Activated CD8-positive, alpha-beta memory T cell treated with anti-CD3 and anti-CD28 coated beads, Interleukin-2, amount 10 ng/mL, durations not matched to agents 7 days and 5 days (primary cell): ENCODE results near the gene CAMTA1. TPM values are rescaled to one million over a fixed set of nuclear protein-coding genes. Genes with fewer than 3 reads are reported as not detected.

ENCODE experiments used
- ATAC-seq: fragments of 150-1000 bp; cut with Tn5 transposase; one replicate; pipeline ENCODE4 v1.10.0; 2021; ENCODE audit warnings: moderate library complexity
- CTCF ChIA-PET: fragments of 350-600 bp; sonication (Branson Sonifier 250); formaldehyde crosslinking; loops from one replicate; lab custom pipeline; 2021; ENCODE audit warnings: antibody characterized with exemption; lab: Charles Lee
- DNase-seq: peaks from one replicate; pipeline ENCODE4 v3.0.0-alpha.2; 2020
- H3K27ac Mint-ChIP-seq: one replicate; pipeline ENCODE4 v1.8.0; 2021; ENCODE audit warnings: mild to moderate bottlenecking, mixed read lengths
- H3K27me3 Mint-ChIP-seq: one replicate; pipeline ENCODE4 v1.8.0; 2021; ENCODE audit warnings: mixed read lengths
- H3K36me3 Mint-ChIP-seq: one replicate; pipeline ENCODE4 v1.8.0; 2021; ENCODE audit warnings: mild to moderate bottlenecking, mixed read lengths
- H3K4me1 Mint-ChIP-seq: one replicate; pipeline ENCODE4 v1.8.0; 2021; ENCODE audit warnings: mixed read lengths
- H3K4me3 Mint-ChIP-seq: one replicate; pipeline ENCODE4 v1.8.0; 2021; ENCODE audit warnings: mild to moderate bottlenecking, moderate library complexity, mixed read lengths
- H3K9me3 Mint-ChIP-seq: one replicate; pipeline ENCODE4 v1.8.0; 2022; ENCODE audit warnings: low read depth, mixed read lengths
- total RNA-seq, 2 experiments: library from RNA; stranded (reverse); gene quantifications; one replicate each; pipeline ENCODE4 v1.2.3, GENCODE V29; 2021

The CAMTA1 gene
- total RNA-seq, 2 experiments from 2014 or later = 42.8 to 43.2 TPM

GRCh38 chr1:7178336-7178735, 393.1 kb downstream of the CAMTA1 start:
- Mint-ChIP-seq H3K4me1 (no peaks in the 10 kb centered on the region), H3K27me3 (no peaks in the 10 kb centered on the region), H3K27ac (no peak overlapping the region), H3K9me3 (peaks cover 5% of the 10 kb centered on the region), H3K36me3 (peaks cover 3% of the 10 kb centered on the region), H3K4me3 (no peak overlapping the region)
- ATAC-seq (no peak), DNase-seq (no peak)
- CTCF ChIA-PET = no interaction called here

GRCh38 chr1:7178741-7179140, 393.5 kb downstream of the CAMTA1 start:
- H3K27me3 Mint-ChIP-seq = no peaks in the 10 kb centered on the region
- ATAC-seq = no peak
- CTCF ChIA-PET = no interaction called here
- H3K4me3 Mint-ChIP-seq = no peak overlapping the region
- H3K27ac Mint-ChIP-seq = no peak overlapping the region
- peaks cover 3% of the 10 kb centered on the region for H3K36me3 Mint-ChIP-seq
- DNase-seq = no peak
- peaks cover 5% of the 10 kb centered on the region for H3K9me3 Mint-ChIP-seq
- H3K4me1 Mint-ChIP-seq = no peaks in the 10 kb centered on the region

DNA sequence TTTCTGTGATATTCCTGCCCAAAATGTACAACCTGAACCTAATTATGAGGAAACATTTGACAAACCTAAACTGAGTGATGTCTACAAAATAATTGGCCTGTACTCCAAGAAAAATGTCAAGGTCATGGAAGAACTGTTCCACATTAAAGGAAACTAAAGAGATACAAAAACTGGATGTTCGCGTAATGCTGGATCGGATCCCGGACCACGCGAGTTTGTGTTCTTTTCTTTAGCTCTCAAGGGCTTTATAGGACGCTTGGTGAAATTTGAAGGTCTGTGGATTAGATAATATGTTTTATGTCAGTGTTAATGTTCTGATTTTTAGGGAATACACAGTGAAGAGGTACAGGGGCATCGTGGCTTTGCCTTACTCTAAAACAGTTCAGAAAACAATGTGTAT, 400.5 kb downstream of the CAMTA1 start:
- Mint-ChIP-seq H3K9me3 (peaks cover 3% of the 10 kb centered on the region), H3K27me3 (peaks cover 7% of the 10 kb centered on the region)
- no peak for ATAC-seq

DNA sequence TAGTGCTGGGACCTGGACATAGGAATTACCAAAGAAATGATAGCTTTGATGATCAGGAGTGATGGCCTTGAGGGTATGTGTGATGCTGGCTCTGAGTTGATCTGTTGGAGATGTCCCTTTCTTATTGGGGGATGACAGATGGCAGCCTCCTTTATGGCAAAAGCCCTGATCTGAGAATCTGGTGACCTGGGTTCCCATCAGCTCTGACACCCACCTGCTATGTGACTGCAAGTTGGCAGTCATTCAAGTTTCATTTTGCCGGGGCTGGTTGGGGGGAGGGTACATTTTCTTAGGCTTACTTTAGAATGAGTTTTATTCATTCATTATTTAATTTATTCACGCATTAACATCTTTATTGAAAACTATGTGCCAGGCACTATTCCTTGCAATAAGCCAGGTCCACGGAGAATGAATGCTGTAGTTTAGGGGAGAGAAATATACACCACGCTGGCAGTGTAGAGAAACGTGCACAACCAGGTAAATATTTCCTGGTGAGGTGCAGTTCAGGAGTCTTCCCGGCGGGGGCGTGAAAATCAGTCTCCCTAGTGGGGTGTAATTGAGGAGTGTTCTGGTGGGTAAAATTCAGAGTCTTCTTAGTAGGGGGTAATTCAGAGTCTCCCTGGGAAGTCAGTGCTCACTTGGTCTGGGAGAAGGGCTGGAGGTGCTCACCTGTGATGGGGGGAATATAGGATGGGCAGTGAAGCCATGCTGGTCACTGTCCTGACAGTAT, 401.3 kb downstream of the CAMTA1 start:
- Mint-ChIP-seq H3K27ac (no peak overlapping the region), H3K27me3 (peaks cover 7% of the 10 kb centered on the region), H3K36me3 (no peaks in the 10 kb centered on the region), H3K4me1 (no peaks in the 10 kb centered on the region), H3K9me3 (peaks cover 3% of the 10 kb centered on the region), H3K4me3 (no peak overlapping the region)
- CTCF ChIA-PET = no interaction called here
- no peak for DNase-seq
- ATAC-seq = no peak

More for the DNA sequence above, 400.5 kb downstream of the CAMTA1 start:
- Mint-ChIP-seq H3K4me1 (no peaks in the 10 kb centered on the region), H3K36me3 (no peaks in the 10 kb centered on the region), H3K27ac (no peak overlapping the region), H3K4me3 (no peak overlapping the region)
- DNase-seq = no peak
- CTCF ChIA-PET = no interaction called here

DNA sequence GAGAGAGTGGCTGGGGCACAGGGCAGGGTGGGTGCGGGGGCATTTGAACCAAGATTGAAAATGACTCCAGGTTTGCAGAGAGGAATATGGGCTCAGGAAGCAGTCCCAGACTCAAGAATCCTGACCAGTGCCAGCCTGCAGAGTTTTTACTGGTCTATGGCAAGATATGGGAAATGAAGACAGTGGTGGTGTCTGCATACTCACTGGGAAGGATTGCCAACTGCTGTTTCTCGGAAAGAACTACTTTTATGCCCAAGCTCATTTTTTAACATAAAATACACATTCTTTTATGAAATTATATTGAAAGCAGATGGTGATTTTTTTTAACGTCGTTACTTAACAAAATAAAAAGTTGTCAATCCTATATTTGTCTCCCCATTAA, 401.8 kb downstream of the CAMTA1 start:
- no peaks in the 10 kb centered on the region for H3K4me1 Mint-ChIP-seq
- ATAC-seq (no peak), DNase-seq (no peak)
- no peak overlapping the region for H3K4me3 Mint-ChIP-seq
- peaks cover 3% of the 10 kb centered on the region for H3K9me3 Mint-ChIP-seq
- H3K36me3 Mint-ChIP-seq = no peaks in the 10 kb centered on the region
- no peak overlapping the region for H3K27ac Mint-ChIP-seq
- CTCF ChIA-PET = no interaction called here
- peaks cover 7% of the 10 kb centered on the region for H3K27me3 Mint-ChIP-seq

DNA sequence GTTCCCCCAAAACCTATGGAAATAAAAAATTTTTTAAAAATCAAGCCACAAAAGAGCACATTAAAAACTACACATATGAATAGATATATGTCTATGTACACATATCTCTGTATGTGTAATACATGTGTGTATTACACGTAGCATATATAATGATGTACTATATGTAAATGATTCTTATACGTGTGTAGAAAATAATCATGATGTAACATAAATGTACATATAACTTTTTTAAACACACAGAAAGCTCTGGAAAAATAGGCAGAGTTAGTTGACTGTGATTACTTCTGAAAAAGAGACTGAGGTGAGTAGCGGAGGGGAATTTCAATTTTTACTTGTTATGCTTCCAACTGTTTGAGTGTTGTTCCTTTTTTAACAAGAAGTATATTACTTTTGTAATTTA, 405.0 kb downstream of the CAMTA1 start:
- ATAC-seq (no peak), DNase-seq (no peak)
- CTCF ChIA-PET = no interaction called here
- no peak overlapping the region for H3K27ac Mint-ChIP-seq
- no peaks in the 10 kb centered on the region for H3K9me3 Mint-ChIP-seq
- H3K4me3 Mint-ChIP-seq = no peak overlapping the region
- no peaks in the 10 kb centered on the region for H3K4me1 Mint-ChIP-seq
- H3K27me3 Mint-ChIP-seq = peaks cover 3% of the 10 kb centered on the region
- no peaks in the 10 kb centered on the region for H3K36me3 Mint-ChIP-seq

DNA sequence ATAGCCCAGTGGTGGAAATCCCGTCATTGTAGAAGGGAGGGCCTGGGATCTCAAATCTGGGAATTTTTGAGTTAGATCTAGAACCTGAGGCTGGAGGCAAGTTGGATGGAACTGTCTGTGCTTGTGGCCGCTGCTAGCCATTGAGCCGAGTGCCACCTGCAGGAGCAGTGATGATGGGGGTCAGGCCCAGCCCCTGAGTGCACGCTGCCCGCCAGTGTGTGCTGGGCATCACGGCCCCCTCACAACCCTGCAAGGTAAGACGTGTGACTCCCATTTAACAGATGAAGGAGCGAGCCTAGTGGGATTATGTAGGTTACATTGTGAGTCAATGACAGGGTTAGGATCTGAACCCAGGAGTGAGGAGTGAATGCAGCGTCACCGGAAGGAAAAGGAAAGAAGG, 407.2 kb downstream of the CAMTA1 start:
- H3K27ac Mint-ChIP-seq = no peak overlapping the region
- no peak for ATAC-seq
- no peaks in the 10 kb centered on the region for H3K9me3 Mint-ChIP-seq
- DNase-seq = no peak
- CTCF ChIA-PET = no interaction called here
- H3K36me3 Mint-ChIP-seq = no peaks in the 10 kb centered on the region
- H3K27me3 Mint-ChIP-seq = peaks cover 3% of the 10 kb centered on the region
- H3K4me1 Mint-ChIP-seq = no peaks in the 10 kb centered on the region
- H3K4me3 Mint-ChIP-seq = no peak overlapping the region

DNA sequence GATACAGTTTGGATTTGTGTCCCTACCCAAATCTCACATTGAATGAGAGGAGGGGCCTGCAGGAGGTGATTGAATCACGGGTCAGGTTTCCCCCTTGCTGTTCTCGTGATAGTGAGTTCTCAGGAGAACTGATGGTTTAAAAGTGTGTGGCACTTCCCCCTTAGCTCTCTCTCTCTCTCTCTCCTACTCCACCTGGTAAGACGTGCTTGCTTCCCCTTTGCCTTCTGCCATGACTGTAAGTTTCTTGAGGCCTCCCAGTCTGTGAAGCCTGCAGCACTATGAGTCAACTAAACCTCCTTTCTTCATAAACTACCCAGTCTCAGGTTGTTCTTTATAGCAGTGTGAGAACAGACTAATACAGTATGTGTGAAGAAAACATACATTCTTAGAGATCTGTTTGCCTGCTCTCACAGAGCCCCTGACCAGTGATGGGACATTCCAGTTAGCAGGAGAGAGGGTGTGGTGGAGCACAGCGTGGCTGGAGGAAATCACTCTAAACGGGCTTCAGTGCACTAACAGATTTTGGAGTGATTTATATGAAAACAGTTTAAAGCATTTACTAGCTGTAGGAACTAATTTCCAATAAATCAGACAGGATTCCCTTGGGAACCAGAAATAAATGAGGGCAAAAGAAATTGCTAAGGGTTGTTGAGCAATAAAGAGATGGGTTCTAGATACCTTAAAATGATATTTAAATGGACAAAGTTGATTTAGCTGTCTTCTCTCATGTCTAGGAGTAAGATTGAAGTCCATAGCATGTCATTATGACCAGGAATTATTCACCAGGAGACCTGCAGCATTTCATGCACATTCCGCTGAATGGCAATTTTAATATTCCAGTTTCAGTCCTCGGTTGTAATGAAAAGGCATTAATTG, 411.0 kb downstream of the CAMTA1 start:
- no peak for ATAC-seq
- no peak for DNase-seq
- H3K36me3 Mint-ChIP-seq = no peaks in the 10 kb centered on the region
- H3K4me1 Mint-ChIP-seq = no peaks in the 10 kb centered on the region
- no peak overlapping the region for H3K27ac Mint-ChIP-seq
- no peak overlapping the region for H3K4me3 Mint-ChIP-seq
- CTCF ChIA-PET = no interaction called here
- H3K9me3 Mint-ChIP-seq = no peaks in the 10 kb centered on the region
- no peaks in the 10 kb centered on the region for H3K27me3 Mint-ChIP-seq

DNA sequence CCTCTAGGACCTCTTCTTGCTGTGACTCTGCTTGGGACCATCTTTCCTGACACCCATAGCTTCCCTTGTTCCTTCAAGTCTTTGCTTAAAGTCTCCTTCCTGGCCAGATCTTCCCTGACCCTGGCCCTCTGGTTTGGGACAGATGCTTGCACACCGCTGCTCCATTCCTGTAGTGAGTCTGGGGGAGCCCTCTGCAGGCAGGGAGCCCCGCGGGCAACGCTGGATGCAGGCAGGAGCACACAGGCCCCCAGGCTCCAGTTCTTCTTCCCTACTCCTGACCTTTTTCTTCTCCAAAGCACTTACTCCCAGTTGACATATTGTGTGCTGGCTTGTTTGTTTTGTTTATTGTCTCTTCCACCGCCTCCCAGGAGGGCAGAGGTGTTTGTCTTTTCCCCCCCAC, 413.4 kb downstream of the CAMTA1 start:
- no peak for ATAC-seq
- Mint-ChIP-seq H3K9me3 (no peaks in the 10 kb centered on the region), H3K4me1 (no peaks in the 10 kb centered on the region), H3K36me3 (no peaks in the 10 kb centered on the region), H3K4me3 (no peak overlapping the region), H3K27ac (no peak overlapping the region), H3K27me3 (peaks cover 4% of the 10 kb centered on the region)
- CTCF ChIA-PET = no interaction called here
- no peak for DNase-seq

DNA sequence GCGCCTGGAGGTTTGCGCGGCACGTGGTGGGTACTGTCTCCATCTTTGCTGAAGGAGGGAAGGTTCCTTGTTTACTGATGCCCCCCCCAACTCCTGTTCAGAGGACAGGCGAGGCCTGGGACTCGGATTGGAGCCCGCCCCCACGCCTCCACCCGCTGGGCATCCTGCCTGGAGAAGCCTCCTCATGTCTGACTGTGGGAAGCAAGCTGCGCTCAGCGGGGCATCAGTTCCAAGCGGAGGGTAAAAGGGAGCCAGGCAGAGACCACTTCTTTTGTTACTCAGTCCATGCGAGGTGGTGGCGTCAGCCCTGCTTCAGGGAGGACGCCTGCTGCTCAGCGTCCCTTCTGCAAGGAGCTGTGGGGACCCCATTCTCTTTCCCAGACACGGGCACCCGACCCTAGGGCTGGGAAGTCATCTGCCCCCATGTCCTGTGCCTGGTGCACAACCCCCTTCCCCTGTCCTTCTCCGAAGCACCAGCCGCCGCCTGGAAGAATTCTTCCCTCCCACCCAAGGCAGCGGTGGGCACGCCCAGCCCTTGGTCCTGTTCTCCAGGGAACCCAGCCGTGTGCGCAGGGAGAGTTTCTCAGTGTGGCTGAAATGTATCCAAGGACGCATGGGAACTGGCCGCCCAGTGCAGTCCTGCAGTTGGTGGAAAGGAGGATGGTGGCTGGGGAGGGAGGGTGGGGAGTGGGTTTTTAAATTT, 414.0 kb downstream of the CAMTA1 start:
- DNase-seq = no peak
- H3K27ac Mint-ChIP-seq = no peak overlapping the region
- no peak for ATAC-seq
- H3K27me3 Mint-ChIP-seq = peaks cover 4% of the 10 kb centered on the region
- H3K9me3 Mint-ChIP-seq = no peaks in the 10 kb centered on the region
- H3K36me3 Mint-ChIP-seq = no peaks in the 10 kb centered on the region
- H3K4me3 Mint-ChIP-seq = no peak overlapping the region
- CTCF ChIA-PET = no interaction called here
- no peaks in the 10 kb centered on the region for H3K4me1 Mint-ChIP-seq

GRCh38 chr1:7207875-7208646, 422.8 kb downstream of the CAMTA1 start:
- no peaks in the 10 kb centered on the region for H3K36me3 Mint-ChIP-seq
- H3K4me3 Mint-ChIP-seq = no peak overlapping the region
- H3K4me1 Mint-ChIP-seq = peaks cover 4% of the 10 kb centered on the region
- H3K9me3 Mint-ChIP-seq = no peaks in the 10 kb centered on the region
- DNase-seq (peak; percentile 51), ATAC-seq (peak; percentile 42)
- no peak overlapping the region for H3K27ac Mint-ChIP-seq
- peaks cover 25% of the 10 kb centered on the region for H3K27me3 Mint-ChIP-seq
- CTCF ChIA-PET = interaction anchor here (1.2 to 1.6 kb wide), 3 partner anchors 138 to 488 kb away, joined by 3 to 6 read pairs (median 3); no protein-coding TSS in a partner anchor

- H3K4me3 Mint-ChIP-seq = no peak overlapping the region
- no peaks in the 10 kb centered on the region for H3K36me3 Mint-ChIP-seq
- no peak overlapping the region for H3K27ac Mint-ChIP-seq
- CTCF ChIA-PET = interaction anchor here (1.3 to 1.6 kb wide), 2 partner anchors 165 to 489 kb away, joined by 3 to 6 read pairs; no protein-coding TSS in a partner anchor
- H3K4me1 Mint-ChIP-seq = peaks cover 4% of the 10 kb centered on the region
- ATAC-seq (no peak), DNase-seq (no peak)
- no peaks in the 10 kb centered on the region for H3K9me3 Mint-ChIP-seq
- H3K27me3 Mint-ChIP-seq = peaks cover 25% of the 10 kb centered on the region
Measured at GRCh38 chr1:7208647-7209180, 423.5 kb downstream of the CAMTA1 start.
